UCSD-AML1 (cell line): ENCODE results near the gene GALNT18.

Source experiments
- DNase-seq: peaks from one replicate; lab custom pipeline; 2025; ENCODE audit not compliant: unreplicated experiment; lab: John Stamatoyannopoulos, UW

GALNT18 gene

GRCh38 chr11:11621573-11622339 is at the start of gene GALNT18:
Gene GALNT18 (minus strand): TSS chr11:11622005.
- peak; percentile 94 for DNase-seq

GRCh38 chr11:11670574-11670973 is 48.8 kb upstream of the GALNT18 start:
- no peak for DNase-seq

- DNase-seq, result no peak
Measured at GRCh38 chr11:11669233-11669846, 47.5 kb upstream of the GALNT18 start.

- no peak for DNase-seq
Measured at GRCh38 chr11:11668781-11669180, 47.0 kb upstream of the GALNT18 start.

- no peak for DNase-seq
Measured at GRCh38 chr11:11668274-11668673, 46.5 kb upstream of the GALNT18 start.

- DNase-seq, result no peak
Measured at GRCh38 chr11:11667056-11667455, 45.3 kb upstream of the GALNT18 start.

- no peak for DNase-seq
Measured at GRCh38 chr11:11665407-11665806, 43.6 kb upstream of the GALNT18 start.

GRCh38 chr11:11663907-11664306 is 42.1 kb upstream of the GALNT18 start:
- DNase-seq, result no peak

- no peak for DNase-seq
Measured at GRCh38 chr11:11662578-11662977, 40.8 kb upstream of the GALNT18 start.

- no peak for DNase-seq
Measured at GRCh38 chr11:11661326-11662040, 39.7 kb upstream of the GALNT18 start.

- no peak for DNase-seq
Measured at GRCh38 chr11:11660363-11660740, 38.5 kb upstream of the GALNT18 start.

- DNase-seq, result no peak
Measured at GRCh38 chr11:11659567-11660362, 38.0 kb upstream of the GALNT18 start.

- no peak for DNase-seq
Measured at GRCh38 chr11:11657218-11657955, 35.6 kb upstream of the GALNT18 start.

- no peak for DNase-seq
Measured at GRCh38 chr11:11641581-11641980, 19.8 kb upstream of the GALNT18 start.

GRCh38 chr11:11640996-11641395 is 19.2 kb upstream of the GALNT18 start:
- DNase-seq, result no peak

GRCh38 chr11:11640152-11640551 is 18.3 kb upstream of the GALNT18 start:
- DNase-seq, result no peak

- DNase-seq, result no peak
Measured at GRCh38 chr11:11636671-11637070, 14.9 kb upstream of the GALNT18 start.

- DNase-seq, result no peak
Measured at GRCh38 chr11:11635443-11635842, 13.6 kb upstream of the GALNT18 start.

GRCh38 chr11:11629368-11629767 is 7.6 kb upstream of the GALNT18 start:
- no peak for DNase-seq

- no peak for DNase-seq
Measured at GRCh38 chr11:11628651-11629050, 6.8 kb upstream of the GALNT18 start.

- no peak for DNase-seq
Measured at GRCh38 chr11:11626128-11626527, 4.3 kb upstream of the GALNT18 start.
